ENCODE measurements around the gene FBXW5.

FBXW5 gene

GRCh38 chr9:136949239-136949816, 4.8 kb upstream of the FBXW5 start:
- DNase-seq (ENCODE audit: low read depth) = no peak

DNA sequence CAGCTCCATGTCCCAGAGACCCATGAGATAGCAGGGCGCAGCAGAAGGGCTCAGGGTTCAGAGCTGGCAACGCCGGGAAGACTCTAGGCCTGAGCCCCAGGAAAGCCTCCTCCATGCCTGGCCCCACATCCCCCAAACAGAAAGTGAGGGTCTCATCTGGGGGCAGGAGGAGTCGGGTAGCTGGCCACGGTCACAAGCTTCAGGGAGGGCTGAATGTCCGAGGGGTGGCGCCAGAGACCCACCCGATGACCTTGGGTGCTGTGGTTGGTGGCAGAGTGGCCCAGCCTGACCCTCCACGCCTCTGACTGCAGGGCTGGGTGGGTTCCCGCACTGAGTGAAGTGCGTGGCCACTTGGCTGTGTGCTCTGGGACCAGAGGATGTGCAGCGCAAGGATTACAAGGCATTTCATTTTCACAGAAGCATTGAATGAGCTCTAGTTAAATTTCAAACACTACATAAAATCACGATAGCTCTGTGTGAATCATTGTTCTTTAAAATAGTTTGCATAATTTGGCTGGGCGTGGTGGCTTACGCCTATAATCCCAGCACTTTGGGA, 3.5 kb upstream of the FBXW5 start:
- peak; percentile 24 for DNase-seq (ENCODE audit: low read depth)

GRCh38 chr9:136947028-136947891, 2.7 kb upstream of the FBXW5 start:
- DNase-seq (ENCODE audit: low read depth) = no peak

GRCh38 chr9:136946228-136947027, 1.9 kb upstream of the FBXW5 start:
- no peak for DNase-seq (ENCODE audit: low read depth)

- DNase-seq (ENCODE audit: low read depth) = no peak
Measured at GRCh38 chr9:136945333-136946227, 1.0 kb upstream of the FBXW5 start.

GRCh38 chr9:136944212-136944518, 373 bp downstream of the FBXW5 start:
- DNase-seq (ENCODE audit: low read depth) = peak; percentile 68

GRCh38 chr9:136943291-136944211, 987 bp downstream of the FBXW5 start:
- no peak for DNase-seq (ENCODE audit: low read depth)

DNA sequence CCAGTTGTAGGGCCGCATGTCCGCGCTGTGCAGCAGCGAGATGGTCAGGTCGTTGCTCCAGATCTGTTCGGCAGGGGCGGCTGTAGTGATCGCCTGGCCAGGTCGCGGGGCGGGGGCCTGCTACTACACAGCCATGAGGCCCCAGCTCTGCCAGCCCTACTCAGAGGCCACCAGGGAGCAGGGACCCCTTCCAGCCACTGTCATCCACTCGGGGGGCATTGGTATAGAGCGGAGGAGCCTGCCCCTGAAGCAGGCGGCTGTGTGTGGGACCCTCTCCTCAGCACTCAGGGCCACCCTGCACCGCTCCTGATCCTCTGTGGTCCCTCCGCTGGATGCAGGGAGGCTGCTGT, 1.7 kb downstream of the FBXW5 start:
- DNase-seq (ENCODE audit: low read depth) = no peak

DNA sequence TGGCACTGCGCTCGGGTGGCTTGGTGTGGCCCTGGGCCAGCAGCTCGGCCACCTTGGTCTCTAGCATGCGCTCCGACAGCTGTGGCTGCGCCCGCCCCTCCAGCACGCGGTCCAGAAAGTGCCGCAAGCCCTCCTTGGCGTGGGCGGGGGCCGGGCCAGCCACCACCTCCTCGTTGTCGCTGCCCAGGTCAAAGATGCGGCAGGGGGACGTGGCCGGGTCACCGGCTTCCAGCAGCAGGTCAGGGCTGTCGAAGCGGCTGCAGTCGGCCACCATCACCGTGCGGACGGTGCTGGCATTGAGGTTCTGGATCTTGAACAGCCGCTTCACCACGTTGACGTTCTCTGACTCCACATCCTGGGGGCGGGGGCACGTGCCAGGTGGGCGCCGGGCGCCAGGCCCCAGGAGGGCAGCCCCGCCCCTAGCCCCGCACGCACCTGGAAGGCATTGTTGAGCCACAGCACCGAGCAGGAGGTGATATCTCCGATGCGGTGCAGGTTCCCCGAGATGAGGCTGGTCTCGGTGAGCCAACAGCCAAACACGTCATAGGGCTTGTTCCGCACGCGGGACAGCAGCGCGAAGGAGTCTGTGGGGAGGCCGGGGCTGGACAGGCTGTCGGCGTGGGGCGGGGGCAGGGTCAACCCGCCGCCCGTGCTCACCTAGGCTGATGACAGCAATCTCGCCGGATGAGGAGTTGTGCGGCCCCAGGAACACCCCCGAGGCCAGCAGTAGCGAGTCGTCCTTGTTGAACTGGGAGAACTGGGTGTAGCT, 2.2 kb downstream of the FBXW5 start:
- DNase-seq (ENCODE audit: low read depth) = no peak

GRCh38 chr9:136941231-136942111, 3.1 kb downstream of the FBXW5 start:
- DNase-seq (ENCODE audit: low read depth) = no peak

GRCh38 chr9:136940526-136941230, 3.9 kb downstream of the FBXW5 start:
- no peak for DNase-seq (ENCODE audit: low read depth)

DNA sequence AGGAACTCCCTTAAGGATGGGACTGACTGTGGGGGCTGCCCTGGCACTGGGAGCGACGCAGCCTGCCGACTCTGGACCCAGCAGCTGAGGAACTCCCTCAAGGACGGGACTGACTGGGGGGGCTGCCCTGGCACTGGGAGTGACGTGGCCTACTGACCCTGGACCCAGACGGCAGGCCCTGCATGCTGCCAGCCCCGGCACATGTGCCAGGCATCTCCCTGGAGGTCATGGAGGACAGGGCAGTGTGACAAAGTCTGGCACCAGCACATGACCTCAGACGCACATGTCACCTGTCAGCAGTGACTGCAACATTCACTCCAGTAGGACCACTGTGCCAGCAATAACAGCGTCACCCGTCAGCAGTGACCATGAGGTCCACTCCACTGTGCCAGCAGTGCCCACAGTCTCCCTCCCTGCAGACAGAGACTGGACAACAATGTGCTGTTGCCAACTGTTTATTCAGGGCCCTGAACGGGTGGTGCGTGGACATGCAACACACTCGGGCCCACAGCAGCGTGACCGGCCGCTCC, 4.5 kb downstream of the FBXW5 start:
- no peak for DNase-seq (ENCODE audit: low read depth)

- DNase-seq (ENCODE audit: low read depth) = no peak
Measured at GRCh38 chr9:136939431-136939995, 5.0 kb downstream of the FBXW5 start.

DNA sequence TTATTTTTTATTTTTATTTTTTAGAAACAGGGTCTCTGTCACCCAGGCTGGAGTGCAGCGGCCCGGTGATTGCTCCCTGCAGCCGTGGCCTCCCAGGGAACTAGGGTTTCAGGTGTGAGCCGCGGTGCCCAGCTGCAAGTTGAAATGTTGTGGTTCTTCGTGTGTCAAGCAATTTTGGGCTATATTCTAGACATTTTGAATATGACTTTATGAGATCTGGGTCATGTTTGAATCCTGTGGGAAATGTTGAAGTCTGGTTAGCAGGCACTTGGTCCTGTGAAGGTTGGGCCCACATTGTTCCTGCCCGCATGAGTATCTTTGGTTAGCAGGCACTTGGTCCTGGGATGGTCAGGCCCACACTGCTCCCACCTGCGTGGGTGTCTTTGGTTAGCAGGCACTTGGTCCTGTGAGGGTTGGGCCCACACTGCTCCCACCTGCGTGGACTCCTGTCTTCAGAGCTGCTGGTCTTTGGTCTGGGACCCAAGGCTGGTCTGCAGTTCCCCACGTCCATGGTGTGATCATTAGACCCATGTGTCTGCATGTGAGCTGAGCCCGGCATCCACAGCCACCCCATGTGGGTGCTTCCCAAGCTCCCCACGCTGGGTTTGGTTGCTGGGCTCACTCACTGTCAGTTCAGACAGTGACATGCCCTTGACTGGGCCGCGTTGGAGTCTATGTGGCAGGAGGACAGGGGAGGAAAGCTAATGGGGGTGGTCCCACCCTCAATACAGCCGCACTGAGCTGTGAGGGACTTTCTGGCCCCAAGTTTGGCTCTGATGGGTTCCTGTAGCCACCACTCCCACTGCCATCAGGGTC, 7.1 kb downstream of the FBXW5 start:
- DNase-seq (ENCODE audit: low read depth) = no peak

DNA sequence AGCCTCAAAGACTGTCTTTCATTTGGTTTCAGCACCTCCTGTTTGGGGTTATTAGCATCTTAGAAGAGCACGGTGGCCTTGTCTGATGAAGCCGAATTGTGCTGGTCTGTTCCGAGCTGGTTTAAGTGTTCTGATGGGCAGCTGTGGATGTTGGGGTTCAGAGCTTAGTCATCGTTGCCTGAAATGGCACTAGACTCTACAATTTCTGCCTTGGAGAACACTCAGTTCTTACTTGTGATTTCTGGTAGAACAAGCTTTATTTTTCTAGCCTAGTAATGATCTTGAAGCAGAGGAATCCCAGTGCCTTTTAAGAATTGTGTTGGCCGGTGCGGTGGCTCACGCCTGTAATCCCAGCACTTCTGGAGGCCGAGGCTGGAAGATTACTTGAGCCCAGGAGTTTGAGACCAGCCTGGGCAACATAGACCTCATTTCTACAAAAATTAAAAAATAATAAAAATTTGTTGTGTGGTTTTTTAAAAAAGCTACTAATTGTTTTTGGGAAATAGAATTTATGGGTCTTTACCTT, 7.8 kb downstream of the FBXW5 start:
- DNase-seq (ENCODE audit: low read depth) = no peak

- no peak for DNase-seq (ENCODE audit: low read depth)
Measured at GRCh38 chr9:136935651-136936050, 8.9 kb downstream of the FBXW5 start.

- DNase-seq (ENCODE audit: low read depth) = no peak
Measured at GRCh38 chr9:136934277-136934676, 10.3 kb downstream of the FBXW5 start.

Measured in fibroblast of gingiva (primary cell).